HEK293 (cell line): ENCODE results near the gene MSH4.
"Not testable (repeated sequence)": the region's sequence is repeated elsewhere in the genome, so short reads cannot be mapped to it uniquely, and the experiment has no call there.

Source experiments
- ZNF24 ChIP-seq: fragments of 450-650 bp; formaldehyde crosslinking; IDR thresholded peaks from 2 replicates; pipeline ENCODE4 v1.5.1; 2016; ENCODE audit warnings: missing biosample characterization, missing genetic modification characterization
- ZNF274 ChIP-seq, 2 experiments: fragments of 200-500 bp in 1 of 2; fragments of 450-650 bp in 1 of 2; sonication (Bioruptor generic) in 1 of 2; formaldehyde crosslinking in 1 of 2; IDR thresholded peaks; 2 replicates each; pipeline versions ENCODE4 v1.5.1 to v1.6.1; 2014 to 2016; ENCODE audit warnings: borderline replicate concordance in 1 of 2, inconsistent platforms in 1 of 2, low read length in 1 of 2, missing biosample characterization in 1 of 2, missing genetic modification characterization in 1 of 2
- ZNF324 ChIP-seq: fragments of 450-650 bp; formaldehyde crosslinking; IDR thresholded peaks from 2 replicates; pipeline ENCODE4 v1.5.1; 2016; ENCODE audit warnings: missing biosample characterization, missing genetic modification characterization
- TF ChIP-seq, protein P1 (sequence below): fragments of 450-650 bp; formaldehyde crosslinking; IDR thresholded peaks from 2 replicates; pipeline ENCODE4 v1.5.1; 2016; ENCODE audit warnings: missing biosample characterization, missing genetic modification characterization
- TF ChIP-seq, protein P2 (sequence below): fragments of 450-650 bp; formaldehyde crosslinking; IDR thresholded peaks from 2 replicates; pipeline ENCODE4 v1.5.1; 2016; ENCODE audit warnings: missing biosample characterization, missing genetic modification characterization

DNA sequence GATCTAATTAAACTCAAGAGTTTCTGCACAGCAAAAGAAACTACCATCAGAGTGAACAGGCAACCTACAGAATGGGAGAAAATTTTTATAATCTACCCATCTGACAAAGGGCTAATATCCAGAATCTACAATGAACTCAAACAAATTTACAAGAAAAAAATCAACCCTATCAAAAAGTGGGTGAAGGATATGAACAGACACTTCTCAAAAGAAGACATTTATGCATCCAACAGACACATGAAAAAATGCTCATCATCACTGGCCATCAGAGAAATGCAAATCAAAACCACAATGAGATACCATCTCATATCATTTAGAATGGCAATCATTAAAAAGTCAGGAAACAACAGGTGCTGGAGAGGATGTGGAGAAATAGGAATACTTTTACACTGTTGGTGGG, 39.5 kb upstream of the MSH4 start:
- TF ChIP-seq ZNF324; ZNF274 (IDR thresholded peaks at IDR 0.05; ENCODE audit: low read length); ZNF274 (tag by site-specific recombination; IDR thresholded peaks at IDR 0.05; ENCODE audit: borderline replicate concordance); ZNF24 (tag by site-specific recombination): not testable (repeated sequence)
- TF ChIP-seq, protein P1, sequence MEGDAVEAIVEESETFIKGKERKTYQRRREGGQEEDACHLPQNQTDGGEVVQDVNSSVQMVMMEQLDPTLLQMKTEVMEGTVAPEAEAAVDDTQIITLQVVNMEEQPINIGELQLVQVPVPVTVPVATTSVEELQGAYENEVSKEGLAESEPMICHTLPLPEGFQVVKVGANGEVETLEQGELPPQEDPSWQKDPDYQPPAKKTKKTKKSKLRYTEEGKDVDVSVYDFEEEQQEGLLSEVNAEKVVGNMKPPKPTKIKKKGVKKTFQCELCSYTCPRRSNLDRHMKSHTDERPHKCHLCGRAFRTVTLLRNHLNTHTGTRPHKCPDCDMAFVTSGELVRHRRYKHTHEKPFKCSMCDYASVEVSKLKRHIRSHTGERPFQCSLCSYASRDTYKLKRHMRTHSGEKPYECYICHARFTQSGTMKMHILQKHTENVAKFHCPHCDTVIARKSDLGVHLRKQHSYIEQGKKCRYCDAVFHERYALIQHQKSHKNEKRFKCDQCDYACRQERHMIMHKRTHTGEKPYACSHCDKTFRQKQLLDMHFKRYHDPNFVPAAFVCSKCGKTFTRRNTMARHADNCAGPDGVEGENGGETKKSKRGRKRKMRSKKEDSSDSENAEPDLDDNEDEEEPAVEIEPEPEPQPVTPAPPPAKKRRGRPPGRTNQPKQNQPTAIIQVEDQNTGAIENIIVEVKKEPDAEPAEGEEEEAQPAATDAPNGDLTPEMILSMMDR: not testable (repeated sequence)
- TF ChIP-seq, protein P2, sequence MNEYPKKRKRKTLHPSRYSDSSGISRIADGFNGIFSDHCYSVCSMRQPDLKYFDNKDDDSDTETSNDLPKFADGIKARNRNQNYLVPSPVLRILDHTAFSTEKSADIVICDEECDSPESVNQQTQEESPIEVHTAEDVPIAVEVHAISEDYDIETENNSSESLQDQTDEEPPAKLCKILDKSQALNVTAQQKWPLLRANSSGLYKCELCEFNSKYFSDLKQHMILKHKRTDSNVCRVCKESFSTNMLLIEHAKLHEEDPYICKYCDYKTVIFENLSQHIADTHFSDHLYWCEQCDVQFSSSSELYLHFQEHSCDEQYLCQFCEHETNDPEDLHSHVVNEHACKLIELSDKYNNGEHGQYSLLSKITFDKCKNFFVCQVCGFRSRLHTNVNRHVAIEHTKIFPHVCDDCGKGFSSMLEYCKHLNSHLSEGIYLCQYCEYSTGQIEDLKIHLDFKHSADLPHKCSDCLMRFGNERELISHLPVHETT (tag by site-specific recombination): not testable (repeated sequence)
